A673 (cell line): Measurements from ENCODE around the gene SPATS2L.

Experiments used
- CTCF ChIP-seq: fragments of 300-800, 200-600 bp; sonication (generic); conservative IDR thresholded peaks from 2 replicates; pipeline ENCODE4 v1.5.1; 2017; ENCODE audit warnings: low read depth, mild to moderate bottlenecking, antibody characterized with exemption, low read length, moderate library complexity, mixed read lengths
- EZH2 ChIP-seq: fragments of 200-600 bp; sonication (generic); IDR thresholded peaks from 2 replicates; pipeline ENCODE4 v1.6.1; 2017; ENCODE audit warnings: borderline replicate concordance, low read depth, mild to moderate bottlenecking, mixed read lengths, antibody characterized with exemption, low read length; ENCODE audit not compliant: poor library complexity, severe bottlenecking

- TF ChIP-seq CTCF: no peak
- TF ChIP-seq EZH2: no peak
These were observed 137.4 kb downstream of the SPATS2L start for GRCh38 chr2:200443916-200444315.
